Liver (tissue), 9 donors: Measurements from ENCODE around the gene FGD5. TPM values are rescaled to one million over a fixed set of nuclear protein-coding genes. Genes with fewer than 3 reads are reported as not detected.

Experiments used
- DNase-seq: peaks from one replicate; pipeline ENCODE4 v3.0.0-alpha.2; 2017; ENCODE audit warnings: low spot score
- H3K27ac ChIP-seq, 2 donors: one replicate each; pipeline ENCODE4 v1.7.0; 2013; ENCODE audit warnings: inconsistent platforms in 2 of 2, low read length in 2 of 2, control low read depth in 1 of 2, low read depth in 1 of 2, mild to moderate bottlenecking in 1 of 2
- H3K27me3 ChIP-seq, 4 donors: one replicate each; pipeline versions ENCODE4 v1.6.1 to v1.7.0; 2013; ENCODE audit warnings: low read length in 3 of 4, inconsistent platforms in 1 of 4, mild to moderate bottlenecking in 1 of 4, moderate library complexity in 1 of 4; ENCODE audit not compliant: control insufficient read depth in 4 of 4, insufficient read depth in 4 of 4
- H3K36me3 ChIP-seq, 4 donors: one replicate each; pipeline versions ENCODE4 v1.6.1 to v1.7.0; 2013; ENCODE audit warnings: low read length in 3 of 4, mild to moderate bottlenecking in 3 of 4, low read depth in 1 of 4, moderate library complexity in 1 of 4; ENCODE audit not compliant: control insufficient read depth in 4 of 4, insufficient read depth in 3 of 4
- H3K4me1 ChIP-seq, 4 donors: one replicate each; pipeline versions ENCODE4 v1.6.1 to v1.7.0; 2013; ENCODE audit warnings: low read length in 3 of 4, mild to moderate bottlenecking in 3 of 4, moderate library complexity in 1 of 4; ENCODE audit not compliant: control insufficient read depth in 4 of 4, insufficient read depth in 4 of 4
- H3K4me3 ChIP-seq, 3 donors: one replicate each; pipeline versions ENCODE4 v1.6.1 to v1.7.0; 2013; ENCODE audit warnings: low read length in 3 of 3, control low read depth in 1 of 3, low read depth in 1 of 3, mild to moderate bottlenecking in 1 of 3
- H3K9ac ChIP-seq, 2 donors: one replicate each; pipeline ENCODE4 v1.7.0; 2013; ENCODE audit warnings: low read length in 2 of 2, mild to moderate bottlenecking in 2 of 2, moderate library complexity in 2 of 2, control low read depth in 1 of 2, low read depth in 1 of 2
- H3K9me3 ChIP-seq, 4 donors: one replicate each; pipeline versions ENCODE4 v1.6.1 to v1.7.0; 2013; ENCODE audit warnings: low read length in 3 of 4; ENCODE audit not compliant: control insufficient read depth in 4 of 4
- EGR1 ChIP-seq, 2 donors: IDR thresholded peaks; 2 replicates each; pipeline ENCODE4 v1.6.1; 2016 to 2018; ENCODE audit warnings: antibody characterized with exemption in 2 of 2, low read depth in 2 of 2
- FOXA1 ChIP-seq: IDR thresholded peaks from 2 replicates; pipeline ENCODE4 v1.6.1; 2016; ENCODE audit warnings: antibody characterized with exemption
- GABPA ChIP-seq, 2 donors: IDR thresholded peaks in 1 of 2; conservative IDR thresholded peaks in 1 of 2; 2 replicates each; pipeline ENCODE4 v1.6.1; 2016; ENCODE audit warnings: antibody characterized with exemption in 2 of 2, mild to moderate bottlenecking in 1 of 2, moderate library complexity in 1 of 2
- HNF4A ChIP-seq, 2 donors: conservative IDR thresholded peaks; 2 replicates each; pipeline ENCODE4 v1.6.1; 2016; ENCODE audit warnings: antibody characterized with exemption in 2 of 2, mild to moderate bottlenecking in 2 of 2
- HNF4G ChIP-seq: IDR thresholded peaks from 2 replicates; pipeline ENCODE4 v1.6.1; 2016; ENCODE audit warnings: antibody characterized with exemption
- NR2F2 ChIP-seq: IDR thresholded peaks from 2 replicates; pipeline ENCODE4 v1.6.1; 2016; ENCODE audit warnings: antibody characterized with exemption
- RXRA ChIP-seq, 2 donors: IDR thresholded peaks; 2 replicates each; pipeline ENCODE4 v1.6.1; 2017 to 2018; ENCODE audit warnings: antibody characterized with exemption in 2 of 2, mild to moderate bottlenecking in 1 of 2
- YY1 ChIP-seq: IDR thresholded peaks from 2 replicates; pipeline ENCODE4 v1.6.1; 2016; ENCODE audit warnings: antibody characterized with exemption, mild to moderate bottlenecking
- WGBS: extraction: QIAGEN DNeasy Blood & Tissue Kit; methylation state at CpG from one replicate; pipeline ENCODE4 v1.1.7; 2013; 5-methylcytosine and 5-hydroxymethylcytosine counted together
- polyA plus RNA-seq, 2 donors: library from polyadenylated mRNA; stranded (reverse) in 1 of 2; unstranded in 1 of 2; fragments of 200-250 nt in 1 of 2; fragments of >200 nt in 1 of 2; fragmentation: Nextera tagmentation in 1 of 2; extraction: Ambion mirVana in 1 of 2; gene quantifications; one replicate each; pipeline versions ENCODE4 v1.2.1 to v1.2.3, GENCODE V29; 2013 to 2015
- total RNA-seq, 2 donors: library from RNA; depleted of rRNA; stranded (reverse); fragments of >200 nt; gene quantifications; one replicate each; pipeline ENCODE4 v1.2.3, GENCODE V29; 2014
- TF ChIP-seq, protein P1 (sequence below): IDR thresholded peaks from 2 replicates; pipeline ENCODE4 v1.6.1; 2016; ENCODE audit warnings: antibody characterized with exemption
- TF ChIP-seq, protein P2 (sequence below): IDR thresholded peaks from 2 replicates; pipeline ENCODE4 v1.6.1; 2016; ENCODE audit warnings: antibody characterized with exemption
- TF ChIP-seq, protein P3 (sequence below): fragments of 150-350 bp; IDR thresholded peaks from 2 replicates; pipeline ENCODE4 v1.5.1; 2017; ENCODE audit warnings: improper control_type of control experiment, low read depth, low read length; ENCODE audit not compliant: missing input control
- TF ChIP-seq, protein P4 (sequence below): IDR thresholded peaks from 2 replicates; pipeline ENCODE4 v1.6.1; 2016; ENCODE audit warnings: antibody characterized with exemption, mild to moderate bottlenecking
- TF ChIP-seq, protein P5 (sequence below): IDR thresholded peaks from 2 replicates; pipeline ENCODE4 v1.6.1; 2016; ENCODE audit warnings: antibody characterized with exemption
- donor health status: healthy.
- donor health status: healthy.
- donor health status: healthy.
- donor health status: healthy.
- donor health status: healthy.

The FGD5 gene
- total and polyA plus RNA-seq, 4 donors = 2.0 to 6.3 (median 3.1) TPM

DNA sequence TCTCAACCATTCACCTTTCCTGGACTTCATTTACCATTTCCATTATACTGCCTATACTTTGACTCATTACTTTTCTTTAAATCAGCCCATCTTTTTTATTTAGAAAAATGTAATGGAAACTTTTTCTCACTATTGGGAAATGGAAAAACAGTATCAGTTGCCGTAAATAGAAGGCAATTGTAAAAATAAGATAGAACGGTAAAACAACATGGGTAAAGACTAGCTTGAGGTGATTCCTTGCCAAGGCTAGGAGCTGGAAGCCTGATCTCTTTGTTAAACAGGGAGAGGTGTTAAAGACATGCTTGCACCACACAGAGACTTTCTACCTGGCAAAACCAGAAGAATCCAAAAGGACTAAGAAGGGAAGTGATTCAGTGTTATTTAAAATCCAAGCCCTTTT lies 5.9 kb downstream of the FGD5 start (continued):
- TF ChIP-seq, protein P1, sequence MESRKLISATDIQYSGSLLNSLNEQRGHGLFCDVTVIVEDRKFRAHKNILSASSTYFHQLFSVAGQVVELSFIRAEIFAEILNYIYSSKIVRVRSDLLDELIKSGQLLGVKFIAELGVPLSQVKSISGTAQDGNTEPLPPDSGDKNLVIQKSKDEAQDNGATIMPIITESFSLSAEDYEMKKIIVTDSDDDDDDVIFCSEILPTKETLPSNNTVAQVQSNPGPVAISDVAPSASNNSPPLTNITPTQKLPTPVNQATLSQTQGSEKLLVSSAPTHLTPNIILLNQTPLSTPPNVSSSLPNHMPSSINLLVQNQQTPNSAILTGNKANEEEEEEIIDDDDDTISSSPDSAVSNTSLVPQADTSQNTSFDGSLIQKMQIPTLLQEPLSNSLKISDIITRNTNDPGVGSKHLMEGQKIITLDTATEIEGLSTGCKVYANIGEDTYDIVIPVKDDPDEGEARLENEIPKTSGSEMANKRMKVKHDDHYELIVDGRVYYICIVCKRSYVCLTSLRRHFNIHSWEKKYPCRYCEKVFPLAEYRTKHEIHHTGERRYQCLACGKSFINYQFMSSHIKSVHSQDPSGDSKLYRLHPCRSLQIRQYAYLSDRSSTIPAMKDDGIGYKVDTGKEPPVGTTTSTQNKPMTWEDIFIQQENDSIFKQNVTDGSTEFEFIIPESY = no peak
- TF ChIP-seq HNF4G (no peak), YY1 (no peak), GABPA (IDR thresholded peaks at IDR 0.05 in 1 of 2, conservative IDR thresholded peaks at IDR 0.05 in 1 of 2) (no peak), EGR1 (IDR thresholded peaks at IDR 0.05; ENCODE audit: low read depth in 2 of 2) (no peak), NR2F2 (no peak)
- TF ChIP-seq, protein P2, sequence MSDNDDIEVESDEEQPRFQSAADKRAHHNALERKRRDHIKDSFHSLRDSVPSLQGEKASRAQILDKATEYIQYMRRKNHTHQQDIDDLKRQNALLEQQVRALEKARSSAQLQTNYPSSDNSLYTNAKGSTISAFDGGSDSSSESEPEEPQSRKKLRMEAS = no peak

DNA sequence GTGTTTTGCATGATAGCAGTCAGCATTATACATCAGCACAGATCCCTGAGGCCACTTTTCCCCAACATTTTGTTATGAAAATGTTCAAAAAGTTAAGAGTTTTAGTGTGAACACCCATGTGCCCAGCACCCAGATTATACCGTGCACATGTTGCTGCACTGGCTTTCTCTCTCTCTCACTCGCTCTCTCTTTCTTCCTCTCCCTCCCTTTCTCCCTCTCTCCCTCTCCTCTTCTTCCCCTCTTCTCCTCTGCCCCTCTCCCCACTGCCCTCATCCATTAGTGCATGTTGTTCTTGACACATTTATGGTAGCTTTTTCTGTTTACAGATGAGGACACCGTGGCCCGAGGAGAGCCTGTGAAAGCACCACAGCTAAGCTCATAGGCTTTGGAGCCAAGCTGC lies 7.3 kb downstream of the FGD5 start:
- WGBS = 81% methylated on average over 4 of the region's 4 CpGs
- Histone ChIP-seq H3K36me3 (no peaks in the 10 kb centered on the region), H3K9ac (no peak overlapping the region), H3K27me3 (no peaks in the 10 kb centered on the region), H3K27ac (no peak overlapping the region), H3K9me3 (no peaks in the 10 kb centered on the region), H3K4me3 (no peak overlapping the region), H3K4me1 (peaks cover 0 to 5% (median 0%) of the 10 kb centered on the region in 4 donors)
- no peak for DNase-seq
- TF ChIP-seq RXRA (IDR thresholded peaks at IDR 0.05) (no peak), FOXA1 (no peak), EGR1 (IDR thresholded peaks at IDR 0.05; ENCODE audit: low read depth in 2 of 2) (no peak), HNF4A (conservative IDR thresholded peaks at IDR 0.05) (no peak)
- TF ChIP-seq, protein P3, sequence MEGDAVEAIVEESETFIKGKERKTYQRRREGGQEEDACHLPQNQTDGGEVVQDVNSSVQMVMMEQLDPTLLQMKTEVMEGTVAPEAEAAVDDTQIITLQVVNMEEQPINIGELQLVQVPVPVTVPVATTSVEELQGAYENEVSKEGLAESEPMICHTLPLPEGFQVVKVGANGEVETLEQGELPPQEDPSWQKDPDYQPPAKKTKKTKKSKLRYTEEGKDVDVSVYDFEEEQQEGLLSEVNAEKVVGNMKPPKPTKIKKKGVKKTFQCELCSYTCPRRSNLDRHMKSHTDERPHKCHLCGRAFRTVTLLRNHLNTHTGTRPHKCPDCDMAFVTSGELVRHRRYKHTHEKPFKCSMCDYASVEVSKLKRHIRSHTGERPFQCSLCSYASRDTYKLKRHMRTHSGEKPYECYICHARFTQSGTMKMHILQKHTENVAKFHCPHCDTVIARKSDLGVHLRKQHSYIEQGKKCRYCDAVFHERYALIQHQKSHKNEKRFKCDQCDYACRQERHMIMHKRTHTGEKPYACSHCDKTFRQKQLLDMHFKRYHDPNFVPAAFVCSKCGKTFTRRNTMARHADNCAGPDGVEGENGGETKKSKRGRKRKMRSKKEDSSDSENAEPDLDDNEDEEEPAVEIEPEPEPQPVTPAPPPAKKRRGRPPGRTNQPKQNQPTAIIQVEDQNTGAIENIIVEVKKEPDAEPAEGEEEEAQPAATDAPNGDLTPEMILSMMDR = no peak
- TF ChIP-seq, protein P4, sequence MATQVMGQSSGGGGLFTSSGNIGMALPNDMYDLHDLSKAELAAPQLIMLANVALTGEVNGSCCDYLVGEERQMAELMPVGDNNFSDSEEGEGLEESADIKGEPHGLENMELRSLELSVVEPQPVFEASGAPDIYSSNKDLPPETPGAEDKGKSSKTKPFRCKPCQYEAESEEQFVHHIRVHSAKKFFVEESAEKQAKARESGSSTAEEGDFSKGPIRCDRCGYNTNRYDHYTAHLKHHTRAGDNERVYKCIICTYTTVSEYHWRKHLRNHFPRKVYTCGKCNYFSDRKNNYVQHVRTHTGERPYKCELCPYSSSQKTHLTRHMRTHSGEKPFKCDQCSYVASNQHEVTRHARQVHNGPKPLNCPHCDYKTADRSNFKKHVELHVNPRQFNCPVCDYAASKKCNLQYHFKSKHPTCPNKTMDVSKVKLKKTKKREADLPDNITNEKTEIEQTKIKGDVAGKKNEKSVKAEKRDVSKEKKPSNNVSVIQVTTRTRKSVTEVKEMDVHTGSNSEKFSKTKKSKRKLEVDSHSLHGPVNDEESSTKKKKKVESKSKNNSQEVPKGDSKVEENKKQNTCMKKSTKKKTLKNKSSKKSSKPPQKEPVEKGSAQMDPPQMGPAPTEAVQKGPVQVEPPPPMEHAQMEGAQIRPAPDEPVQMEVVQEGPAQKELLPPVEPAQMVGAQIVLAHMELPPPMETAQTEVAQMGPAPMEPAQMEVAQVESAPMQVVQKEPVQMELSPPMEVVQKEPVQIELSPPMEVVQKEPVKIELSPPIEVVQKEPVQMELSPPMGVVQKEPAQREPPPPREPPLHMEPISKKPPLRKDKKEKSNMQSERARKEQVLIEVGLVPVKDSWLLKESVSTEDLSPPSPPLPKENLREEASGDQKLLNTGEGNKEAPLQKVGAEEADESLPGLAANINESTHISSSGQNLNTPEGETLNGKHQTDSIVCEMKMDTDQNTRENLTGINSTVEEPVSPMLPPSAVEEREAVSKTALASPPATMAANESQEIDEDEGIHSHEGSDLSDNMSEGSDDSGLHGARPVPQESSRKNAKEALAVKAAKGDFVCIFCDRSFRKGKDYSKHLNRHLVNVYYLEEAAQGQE = no peak
- TF ChIP-seq, protein P5, sequence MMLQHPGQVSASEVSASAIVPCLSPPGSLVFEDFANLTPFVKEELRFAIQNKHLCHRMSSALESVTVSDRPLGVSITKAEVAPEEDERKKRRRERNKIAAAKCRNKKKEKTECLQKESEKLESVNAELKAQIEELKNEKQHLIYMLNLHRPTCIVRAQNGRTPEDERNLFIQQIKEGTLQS = no peak
- TF ChIP-seq, protein P2 = no peak
